ENCODE measurements around the gene TXN2. TPM values are rescaled to one million over a fixed set of nuclear protein-coding genes. Genes with fewer than 3 reads are reported as not detected.

TXN2 gene
- total and polyA plus RNA-seq, 2 of the 4 experiments (the other 2 are of a cell fraction): 49.6 to 166 TPM

GRCh38 chr22:36522662-36523061 is 41.2 kb upstream of the TXN2 start:
- in situ Hi-C loops (cut with MboI; ENCODE audit: low sequenced_read_pairs) (loop anchor here (25.0 kb wide), 1 partner anchor 1210 kb away; no protein-coding TSS in a partner anchor), dilution Hi-C loops (cut with HindIII; ENCODE audit: low sequenced_read_pairs, unreplicated experiment) (no loop called here), intact Hi-C loops (cut with micrococcal nuclease) (no loop called here)
- H2BK15ac ChIP-seq (ENCODE audit: low read depth, low read length): no peak overlapping the region
- H3K4me2 ChIP-seq (ENCODE audit: low read depth, low read length): no peak overlapping the region
- no peak overlapping the region for H2AFZ ChIP-seq (replicated peaks; ENCODE audit: low read length, poor library complexity)
- H3K4me3 ChIP-seq (ENCODE audit: insufficient read depth, low read depth, low read length): no peak overlapping the region
- no peak overlapping the region for H3K56ac ChIP-seq (ENCODE audit: extremely low read depth, insufficient read depth, low read length)
- H2BK120ac ChIP-seq (ENCODE audit: low read depth, low read length): no peak overlapping the region
- no TSS peak for BruUV-seq (replicated peaks)
- 87% methylated on average over 4 of the region's 6 CpGs; no CpG with 5 or more reads in 1 of the 2 experiments for WGBS, 2 experiments (ENCODE audit: extremely low coverage in 2 of 2, insufficient read length in 1 of 2)
- peaks cover 74% of the 10 kb centered on the region for H3K36me3 ChIP-seq (ENCODE audit: control insufficient read depth, insufficient read depth, low read length)
- H3K18ac ChIP-seq (ENCODE audit: low read depth, low read length): no peak overlapping the region
- no peak overlapping the region for H4K91ac ChIP-seq (ENCODE audit: insufficient read depth, low read depth, low read length)
- ATAC-seq (ENCODE audit: low read depth) (no peak), DNase-seq (no peak)
- H3K23ac ChIP-seq (ENCODE audit: low read depth, low read length): no peak overlapping the region
- H3K4ac ChIP-seq (ENCODE audit: low read depth, low read length): no peak overlapping the region
- ChIA-PET CTCF (interaction anchor here (1.4 kb wide), 1 partner anchor 12 kb away, joined by 7 read pairs; no protein-coding TSS in a partner anchor), POLR2A (ENCODE audit: unreplicated experiment) (no interaction called here)
- 0 out of 2 replicates have a peak, but pooled peaks cover 3% of the 10 kb centered on the region for H3K9me1 ChIP-seq (ENCODE audit: insufficient read depth, low read length)
- H2AK9ac ChIP-seq (replicated peaks; ENCODE audit: low read depth, low read length, poor library complexity): no peak overlapping the region
- no peak overlapping the region for H2AK5ac ChIP-seq (ENCODE audit: low read depth, low read length)
- no peak overlapping the region for H4K8ac ChIP-seq (ENCODE audit: low read depth in 2 of 2, low read length in 2 of 2)
- H3K9me3 ChIP-seq (ENCODE audit: control insufficient read depth, insufficient read depth, low read length): no peaks in the 10 kb centered on the region
- no peak overlapping the region for H3K14ac ChIP-seq (replicated peaks; ENCODE audit: low read depth, low read length)
- H2BK20ac ChIP-seq (ENCODE audit: low read depth, low read length): no peak overlapping the region
- TF ChIP-seq RFX5 (IDR thresholded peaks at IDR 0.05; ENCODE audit: low read depth, low read length): no peak
- TF ChIP-seq NFE2L2 (IDR thresholded peaks at IDR 0.05; ENCODE audit: low read depth, low read length): no peak
- no peak for TF ChIP-seq USF2 (IDR thresholded peaks at IDR 0.05; ENCODE audit: low read depth, low read length)
- no peak for TF ChIP-seq CHD1 (IDR thresholded peaks at IDR 0.05; ENCODE audit: low read depth, low read length)
- no peak for TF ChIP-seq SMC3 (IDR thresholded peaks at IDR 0.05; ENCODE audit: low read depth, low read length)
- no peak for TF ChIP-seq BHLHE40 (IDR thresholded peaks at IDR 0.05; ENCODE audit: low read depth, low read length)
- TF ChIP-seq MXI1 (IDR thresholded peaks at IDR 0.05; ENCODE audit: borderline replicate concordance, low read depth, low read length): no peak
- no peak for TF ChIP-seq CTCF (conservative IDR thresholded peaks at IDR 0.05; ENCODE audit: low read depth, low read length)
- TF ChIP-seq CEBPB (IDR thresholded peaks at IDR 0.05; ENCODE audit: low read depth, low read length): no peak
- no peak overlapping the region for H4K5ac ChIP-seq (ENCODE audit: low read depth, low read length)
- H3K27me3 ChIP-seq (ENCODE audit: control insufficient read depth, insufficient read depth, low read length): no peaks in the 10 kb centered on the region
- H3K79me1 ChIP-seq (ENCODE audit: low read depth in 1 of 2, low read length in 2 of 2): peaks cover 36 to 51% of the 10 kb centered on the region in 2 experiments
- peaks cover 8% of the 10 kb centered on the region; the same call in 1 of the 2 replicates for H4K20me1 ChIP-seq (ENCODE audit: insufficient read depth, low read length)
- no peaks in the 10 kb centered on the region for H3K4me1 ChIP-seq (ENCODE audit: control insufficient read depth, insufficient read depth, low read length)
- no peak overlapping the region for H3K9ac ChIP-seq (ENCODE audit: low read depth, low read length)
- H2BK5ac ChIP-seq (ENCODE audit: low read depth, low read length, poor library complexity, severe bottlenecking): no peak overlapping the region
- H3K27ac ChIP-seq (ENCODE audit: insufficient read depth, low read length): no peak overlapping the region

All from IMR-90 (cell line).